ENCODE measurements around the gene ISLR2.

Gene ISLR2

DNA sequence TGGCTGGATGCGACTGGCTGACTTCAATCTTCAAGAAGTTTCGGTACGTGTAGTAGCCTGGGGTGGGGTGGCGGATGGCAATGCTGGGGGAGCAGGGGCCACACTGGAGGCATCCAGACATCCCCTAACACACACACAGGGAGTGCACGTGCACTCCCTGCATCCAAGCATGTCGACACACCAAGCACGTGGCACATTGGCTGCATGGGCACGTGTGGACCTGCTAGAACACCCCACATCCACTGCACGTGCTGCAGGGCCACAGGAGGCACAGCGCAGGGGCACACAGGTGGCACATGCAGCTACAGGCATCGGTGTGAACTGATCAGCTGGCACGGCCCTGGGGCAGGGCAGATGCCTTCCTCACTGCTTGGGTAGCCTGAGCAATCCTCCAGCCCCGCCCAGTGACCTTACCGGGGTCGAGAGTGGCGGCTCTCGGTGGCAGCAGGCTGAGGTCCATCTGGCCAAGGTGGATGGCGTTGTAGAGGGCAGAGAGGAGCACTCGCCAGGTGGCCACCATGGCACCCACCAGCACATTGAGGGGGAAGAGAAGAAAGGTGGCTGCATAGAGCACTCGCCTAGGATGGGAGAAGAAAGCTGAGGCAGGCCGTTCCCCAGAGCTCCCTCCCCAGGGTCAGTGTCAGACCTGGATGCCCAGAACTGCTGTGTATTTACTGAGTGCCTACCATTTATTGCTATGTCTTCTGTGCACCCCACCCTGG is 50.7 kb downstream of the ISLR2 start:
- TF ChIP-seq, protein P1, sequence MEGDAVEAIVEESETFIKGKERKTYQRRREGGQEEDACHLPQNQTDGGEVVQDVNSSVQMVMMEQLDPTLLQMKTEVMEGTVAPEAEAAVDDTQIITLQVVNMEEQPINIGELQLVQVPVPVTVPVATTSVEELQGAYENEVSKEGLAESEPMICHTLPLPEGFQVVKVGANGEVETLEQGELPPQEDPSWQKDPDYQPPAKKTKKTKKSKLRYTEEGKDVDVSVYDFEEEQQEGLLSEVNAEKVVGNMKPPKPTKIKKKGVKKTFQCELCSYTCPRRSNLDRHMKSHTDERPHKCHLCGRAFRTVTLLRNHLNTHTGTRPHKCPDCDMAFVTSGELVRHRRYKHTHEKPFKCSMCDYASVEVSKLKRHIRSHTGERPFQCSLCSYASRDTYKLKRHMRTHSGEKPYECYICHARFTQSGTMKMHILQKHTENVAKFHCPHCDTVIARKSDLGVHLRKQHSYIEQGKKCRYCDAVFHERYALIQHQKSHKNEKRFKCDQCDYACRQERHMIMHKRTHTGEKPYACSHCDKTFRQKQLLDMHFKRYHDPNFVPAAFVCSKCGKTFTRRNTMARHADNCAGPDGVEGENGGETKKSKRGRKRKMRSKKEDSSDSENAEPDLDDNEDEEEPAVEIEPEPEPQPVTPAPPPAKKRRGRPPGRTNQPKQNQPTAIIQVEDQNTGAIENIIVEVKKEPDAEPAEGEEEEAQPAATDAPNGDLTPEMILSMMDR (IDR thresholded peaks at IDR 0.05; ENCODE audit: low read length, missing control alignments) = no peak
- no peak overlapping the region for H3K4me3 ChIP-seq (replicated peaks; ENCODE audit: low read depth, low read length)
- DNase-seq (ENCODE audit: low read depth) = no peak

DNA sequence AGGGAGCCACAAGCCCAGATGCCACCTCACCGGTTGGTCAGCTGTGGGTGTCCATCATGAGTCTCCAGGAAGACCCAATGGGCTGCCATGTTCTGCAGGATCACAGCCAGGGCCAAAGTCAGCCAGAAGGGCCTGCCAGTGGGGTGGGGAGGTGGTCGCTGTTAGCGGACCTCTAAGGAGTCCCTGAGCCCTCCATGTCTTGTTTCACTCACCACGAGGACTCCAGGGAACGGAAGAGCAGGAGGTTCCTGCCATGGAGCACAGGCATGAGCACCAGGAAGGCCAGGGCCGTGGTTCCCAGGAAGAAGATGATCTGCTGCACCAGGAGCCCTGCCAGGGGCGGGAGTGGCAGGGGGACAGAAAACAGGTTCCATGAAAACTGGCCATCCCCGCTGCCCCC is 51.7 kb downstream of the ISLR2 start:
- TF ChIP-seq, protein P1 (IDR thresholded peaks at IDR 0.05; ENCODE audit: low read length, missing control alignments) = no peak
- no peak overlapping the region for H3K4me3 ChIP-seq (replicated peaks; ENCODE audit: low read depth, low read length)
- no peak for DNase-seq (ENCODE audit: low read depth)

DNA sequence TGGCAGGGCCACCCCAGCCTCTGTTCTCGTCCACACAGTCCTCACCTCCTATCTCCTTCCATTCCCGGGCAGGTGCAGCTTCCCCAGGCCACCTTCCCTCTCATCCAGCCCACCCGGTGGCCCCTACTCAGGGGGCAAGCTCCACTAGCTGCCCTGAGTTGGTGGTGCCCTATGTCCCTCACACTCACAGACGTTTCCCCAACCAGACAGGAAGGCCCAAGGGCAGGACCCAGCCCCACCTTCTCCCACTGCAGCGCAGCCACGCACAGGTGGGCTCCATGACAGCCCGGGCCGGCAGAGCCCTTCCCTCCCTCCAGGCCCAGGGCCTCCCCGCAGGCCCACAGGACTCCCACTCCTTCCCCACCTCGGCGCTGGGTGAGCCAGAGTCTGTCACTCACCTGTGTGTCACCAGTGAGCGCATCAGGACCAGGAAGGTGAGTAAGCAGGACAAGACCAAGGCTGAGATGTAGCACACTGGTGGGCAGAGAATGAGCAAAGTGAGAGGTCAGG is 54.3 kb downstream of the ISLR2 start:
- TF ChIP-seq, protein P1 (IDR thresholded peaks at IDR 0.05; ENCODE audit: low read length, missing control alignments) = no peak
- DNase-seq (ENCODE audit: low read depth) = no peak
- no peak overlapping the region for H3K4me3 ChIP-seq (replicated peaks; ENCODE audit: low read depth, low read length)

DNA sequence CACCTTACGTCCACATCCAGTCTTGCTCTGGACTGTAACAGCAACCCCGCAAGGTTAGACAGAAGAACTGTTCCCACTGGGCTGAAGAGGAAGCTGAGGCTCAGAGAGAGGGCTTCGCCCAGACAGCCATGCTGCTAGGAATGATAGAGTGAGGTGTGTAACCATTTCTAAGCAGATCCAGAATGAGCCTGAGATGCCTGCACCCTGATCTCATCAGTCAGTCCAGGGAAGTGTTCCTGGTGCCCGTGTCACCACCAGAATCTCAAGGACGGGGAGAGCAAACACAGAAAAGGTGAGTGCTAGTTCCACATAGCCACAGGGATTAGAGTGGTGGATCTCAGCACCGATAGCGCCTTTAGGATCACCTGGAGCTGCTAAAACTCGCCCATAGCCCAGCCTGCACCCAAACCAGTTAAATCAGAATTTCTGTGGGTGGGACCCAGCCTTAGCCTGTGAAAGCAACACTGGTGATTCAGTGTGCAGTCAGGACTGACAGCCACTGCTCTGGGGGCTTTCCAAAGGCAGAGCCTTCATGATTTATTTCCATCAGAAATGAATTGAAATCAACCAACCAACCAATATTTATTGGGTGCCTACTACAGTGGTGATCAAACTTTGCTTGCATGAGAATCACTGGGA is 55.4 kb downstream of the ISLR2 start:
- no peak overlapping the region for H3K4me3 ChIP-seq (replicated peaks; ENCODE audit: low read depth, low read length)
- DNase-seq (ENCODE audit: low read depth) = no peak
- TF ChIP-seq, protein P1 (IDR thresholded peaks at IDR 0.05; ENCODE audit: low read length, missing control alignments) = no peak
